T-cell (primary cell): ENCODE results near the gene NAV2. TPM values are rescaled to one million over a fixed set of nuclear protein-coding genes. Genes with fewer than 3 reads are reported as not detected.
A peak's percentile ranks its signal among the peaks of the same experiment; 100 is the strongest.

Source experiments
- ATAC-seq, 4 experiments: fragments of 200-7000 bp in 3 of 4; fragments of 150-1000 bp in 1 of 4; cut with Tn5 transposase; replicated peaks in 1 of 4; 1 replicate in 3 of 4; 2 replicates in 1 of 4; pipeline ENCODE4 v1.10.0; 2021; ENCODE audit warnings: moderate library complexity in 3 of 4, mild to moderate bottlenecking in 2 of 4, moderate number of reproducible peaks in 1 of 4
- CTCF ChIA-PET, 2 donors: fragments of 300-600 bp; sonication (Branson Sonifier 250); formaldehyde crosslinking; loops; one replicate each; lab custom pipeline; 2022; ENCODE audit warnings: antibody characterized with exemption in 2 of 2; lab: Charles Lee
- POLR2A ChIA-PET, 2 donors: fragments of 300-600 bp; sonication (Branson Sonifier 250); formaldehyde crosslinking; loops; one replicate each; lab custom pipeline; 2022; ENCODE audit warnings: antibody characterized with exemption in 2 of 2; lab: Charles Lee
- DNase-seq, 35 experiments: peaks; one replicate each; pipeline versions ENCODE4 v3.0.0 to v3.0.0-alpha.2; 2013 to 2023
- H3K27ac ChIP-seq: one replicate; pipeline ENCODE4 v1.5.1; 2013; ENCODE audit warnings: low read length
- H3K27me3 ChIP-seq, 2 experiments: replicated peaks in 1 of 2; 1 replicate in 1 of 2; 2 replicates in 1 of 2; pipeline versions ENCODE4 v1.6.1 to v1.7.0; 2013; ENCODE audit warnings: low read length in 1 of 2, mixed read lengths in 1 of 2; ENCODE audit not compliant: control insufficient read depth in 2 of 2, insufficient read depth in 2 of 2; ENCODE audit errors: extremely low read depth in 1 of 2
- H3K36me3 ChIP-seq, 2 donors: 1 replicate in 1 of 2; 2 replicates in 1 of 2; pipeline versions ENCODE4 v1.6.1 to v1.7.0; 2013; ENCODE audit warnings: low read length in 1 of 2; ENCODE audit not compliant: control insufficient read depth in 2 of 2, insufficient read depth in 1 of 2; ENCODE audit errors: extremely low read depth in 1 of 2
- H3K4me1 ChIP-seq, 2 experiments: 1 replicate in 1 of 2; 2 replicates in 1 of 2; pipeline versions ENCODE4 v1.6.1 to v1.7.0; 2013; ENCODE audit warnings: low read length in 2 of 2, mixed read lengths in 1 of 2; ENCODE audit not compliant: insufficient read depth in 2 of 2, control insufficient read depth in 1 of 2; ENCODE audit errors: extremely low read depth in 1 of 2
- H3K4me3 ChIP-seq, 2 donors: 1 replicate in 1 of 2; 2 replicates in 1 of 2; pipeline versions ENCODE4 v1.5.1 to v1.7.0; 2013; ENCODE audit warnings: mild to moderate bottlenecking in 2 of 2, low read length in 1 of 2, moderate library complexity in 1 of 2; ENCODE audit not compliant: control insufficient read depth in 1 of 2; ENCODE audit errors: extremely low read depth in 1 of 2
- H3K9me3 ChIP-seq: 2 replicates; pipeline ENCODE4 v1.7.0; 2013
- H3K27ac Mint-ChIP-seq, 2 donors: one replicate each; pipeline ENCODE4 v1.8.0; 2020 to 2021; ENCODE audit warnings: mild to moderate bottlenecking in 2 of 2, mixed read lengths in 2 of 2
- H3K27me3 Mint-ChIP-seq, 2 donors: one replicate each; pipeline ENCODE4 v1.8.0; 2021 to 2022; ENCODE audit warnings: mixed read lengths in 2 of 2
- H3K36me3 Mint-ChIP-seq: one replicate; pipeline ENCODE4 v1.8.0; 2021; ENCODE audit warnings: mixed read lengths
- H3K4me1 Mint-ChIP-seq, 3 donors: one replicate each; pipeline ENCODE4 v1.8.0; 2020 to 2022; ENCODE audit warnings: mixed read lengths in 3 of 3, mild to moderate bottlenecking in 1 of 3
- H3K4me3 Mint-ChIP-seq, 3 donors: one replicate each; pipeline ENCODE4 v1.8.0; 2020 to 2022; ENCODE audit warnings: mild to moderate bottlenecking in 3 of 3, mixed read lengths in 3 of 3, moderate library complexity in 3 of 3
- H3K9me3 Mint-ChIP-seq, 3 donors: one replicate each; pipeline ENCODE4 v1.8.0; 2020 to 2022; ENCODE audit warnings: mixed read lengths in 3 of 3
- WGBS: methylation state at CpG from one replicate; pipeline ENCODE4 v1.1.5; 2013; ENCODE audit warnings: missing lambda C conversion rate; ENCODE audit not compliant: insufficient coverage; 5-methylcytosine and 5-hydroxymethylcytosine counted together
- total RNA-seq, 35 experiments: library from RNA in 6 of 35; stranded (reverse) in 6 of 35; fragments of 120-200 nt in 1 of 35; gene quantifications; one replicate each; pipeline versions ENCODE4 v1.2.1 to v1.2.4 and lab custom pipeline; 2013 to 2026

NAV2 gene
- total RNA-seq, 5 donors from 2014 or later (not counting 1 experiment from before 2014, with no cell fraction given), result 0.55 to 3.0 (median 1.8) TPM

- DNase-seq (no peak), ATAC-seq (no peak)
- Mint-ChIP-seq H3K36me3 (no peaks in the 10 kb centered on the region), H3K9me3 (no peaks in the 10 kb centered on the region), H3K27me3 (no peaks in the 10 kb centered on the region), H3K4me1 (peaks cover 0 to 2% (median 0%) of the 10 kb centered on the region in 3 donors), H3K27ac (no peak overlapping the region), H3K4me3 (no peak overlapping the region)
- POLR2A ChIA-PET, result no interaction called here
- Histone ChIP-seq H3K4me1 (no peaks in the 10 kb centered on the region), H3K9me3 (no peaks in the 10 kb centered on the region), H3K27me3 (no peaks in the 10 kb centered on the region), H3K4me3 (no peak overlapping the region), H3K36me3 (no peaks in the 10 kb centered on the region), H3K27ac (no peak overlapping the region)
- CTCF ChIA-PET, result no interaction called here
- 97% methylated on average over 8 of the region's 8 CpGs for WGBS
Observed at GRCh38 chr11:19984048-19984742, 271.6 kb downstream of the NAV2 start.

DNA sequence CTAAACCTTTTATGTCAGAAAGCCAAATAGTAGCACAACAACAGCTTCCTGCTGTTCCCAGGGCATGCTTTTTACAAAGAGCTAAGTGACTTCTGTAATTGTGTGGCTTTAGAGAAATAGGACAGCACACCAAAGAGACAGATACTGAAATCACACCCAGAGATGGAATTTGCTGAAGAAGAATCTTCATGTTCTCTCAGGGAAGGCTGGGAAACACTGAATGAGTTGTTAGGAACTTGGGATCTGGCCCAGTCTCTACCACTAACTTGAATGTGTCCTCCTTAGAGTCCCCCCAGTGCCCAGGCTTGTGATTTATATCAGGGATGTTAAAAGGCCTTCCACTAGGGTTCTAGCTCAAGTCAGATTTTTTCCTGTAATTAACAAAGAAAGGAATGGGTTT is 272.5 kb downstream of the NAV2 start:
- DNase-seq (no peak), ATAC-seq (no peak)
- Mint-ChIP-seq H3K27ac (no peak overlapping the region), H3K36me3 (no peaks in the 10 kb centered on the region), H3K27me3 (no peaks in the 10 kb centered on the region), H3K4me3 (no peak overlapping the region), H3K4me1 (no peaks in the 10 kb centered on the region), H3K9me3 (no peaks in the 10 kb centered on the region)
- Histone ChIP-seq H3K27ac (no peak overlapping the region), H3K4me3 (no peak overlapping the region), H3K36me3 (no peaks in the 10 kb centered on the region), H3K9me3 (no peaks in the 10 kb centered on the region), H3K27me3 (no peaks in the 10 kb centered on the region), H3K4me1 (no peaks in the 10 kb centered on the region)
- ChIA-PET CTCF (no interaction called here), POLR2A (no interaction called here)

- 29% methylated on average over 1 of the region's 2 CpGs for WGBS
Observed at GRCh38 chr11:19987331-19987801, 274.7 kb downstream of the NAV2 start.

DNA sequence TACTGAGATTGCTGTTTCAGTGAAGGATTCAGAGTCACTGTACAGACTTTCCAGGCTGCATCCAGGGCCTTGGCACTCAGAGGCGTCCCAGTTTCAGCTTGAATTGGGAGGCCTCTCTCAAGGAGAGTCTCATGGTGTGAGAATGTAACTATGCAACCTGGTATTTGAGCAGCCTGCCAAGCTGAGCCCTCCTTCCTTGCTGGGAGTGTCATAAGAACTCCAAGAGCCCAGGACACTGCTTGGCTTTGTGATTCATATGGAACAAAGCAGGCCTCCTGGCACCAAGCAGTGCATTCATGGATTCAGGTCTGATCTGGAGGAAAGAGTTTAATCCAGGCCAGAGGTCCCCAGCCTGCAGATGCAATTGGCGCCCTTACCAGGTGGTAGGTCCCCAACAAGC is 276.0 kb downstream of the NAV2 start:
- Histone ChIP-seq H3K9me3 (no peaks in the 10 kb centered on the region), H3K36me3 (no peaks in the 10 kb centered on the region), H3K4me3 (no peak overlapping the region), H3K4me1 (no peaks in the 10 kb centered on the region), H3K27me3 (peaks cover 0 to 4% of the 10 kb centered on the region in 2 experiments), H3K27ac (no peak overlapping the region)
- Mint-ChIP-seq H3K9me3 (no peaks in the 10 kb centered on the region), H3K27me3 (no peaks in the 10 kb centered on the region), H3K27ac (no peak overlapping the region), H3K4me1 (no peaks in the 10 kb centered on the region), H3K36me3 (no peaks in the 10 kb centered on the region), H3K4me3 (no peak overlapping the region)
- CTCF ChIA-PET, result no interaction called here
- POLR2A ChIA-PET, result no interaction called here
- DNase-seq (no peak), ATAC-seq (peak in 1 of 4 experiments; percentile 20)
- WGBS, result 39% methylated on average over 2 of the region's 2 CpGs

More at GRCh38 chr11:19987331-19987801, 274.7 kb downstream of the NAV2 start:
- Histone ChIP-seq H3K4me1 (no peaks in the 10 kb centered on the region), H3K27me3 (no peaks in the 10 kb centered on the region), H3K9me3 (no peaks in the 10 kb centered on the region), H3K27ac (no peak overlapping the region), H3K4me3 (no peak overlapping the region), H3K36me3 (no peaks in the 10 kb centered on the region)
- H3K36me3 Mint-ChIP-seq, result no peaks in the 10 kb centered on the region
- no peak overlapping the region for H3K4me3 Mint-ChIP-seq
- no peaks in the 10 kb centered on the region for H3K27me3 Mint-ChIP-seq
- DNase-seq, result no peak
- ATAC-seq, result no peak
- no peaks in the 10 kb centered on the region for H3K9me3 Mint-ChIP-seq
- no peak overlapping the region for H3K27ac Mint-ChIP-seq
- no peaks in the 10 kb centered on the region for H3K4me1 Mint-ChIP-seq
- ChIA-PET POLR2A (no interaction called here), CTCF (no interaction called here)

GRCh38 chr11:19989191-19989590 is 276.6 kb downstream of the NAV2 start:
- H3K36me3 ChIP-seq, result no peaks in the 10 kb centered on the region
- no peaks in the 10 kb centered on the region for H3K36me3 Mint-ChIP-seq
- H3K9me3 ChIP-seq, result no peaks in the 10 kb centered on the region
- H3K4me3 Mint-ChIP-seq, result no peak overlapping the region
- no peaks in the 10 kb centered on the region for H3K27me3 Mint-ChIP-seq
- POLR2A ChIA-PET, result no interaction called here
- no peaks in the 10 kb centered on the region for H3K4me1 ChIP-seq
- no peak overlapping the region for H3K27ac Mint-ChIP-seq
- 80% methylated on average over 1 of the region's 2 CpGs for WGBS
- peaks cover 0 to 4% of the 10 kb centered on the region in 2 experiments for H3K27me3 ChIP-seq
- CTCF ChIA-PET, result no interaction called here
- ATAC-seq (no peak), DNase-seq (no peak)
- no peak overlapping the region for H3K4me3 ChIP-seq
- H3K27ac ChIP-seq, result no peak overlapping the region
- H3K9me3 Mint-ChIP-seq, result no peaks in the 10 kb centered on the region
- H3K4me1 Mint-ChIP-seq, result no peaks in the 10 kb centered on the region

- no peak overlapping the region for H3K4me3 ChIP-seq
- no peak for ATAC-seq
- Mint-ChIP-seq H3K4me1 (no peaks in the 10 kb centered on the region), H3K4me3 (no peak overlapping the region), H3K27ac (no peak overlapping the region), H3K36me3 (no peaks in the 10 kb centered on the region), H3K9me3 (no peaks in the 10 kb centered on the region), H3K27me3 (no peaks in the 10 kb centered on the region)
- peaks cover 0 to 4% of the 10 kb centered on the region in 2 experiments for H3K27me3 ChIP-seq
- ChIA-PET CTCF (no interaction called here), POLR2A (no interaction called here)
- no peak overlapping the region for H3K27ac ChIP-seq
- DNase-seq, result no peak
- H3K4me1 ChIP-seq, result no peaks in the 10 kb centered on the region
- no peaks in the 10 kb centered on the region for H3K9me3 ChIP-seq
- no peaks in the 10 kb centered on the region for H3K36me3 ChIP-seq
Observed at GRCh38 chr11:19992162-19992561, 279.5 kb downstream of the NAV2 start.

GRCh38 chr11:19992998-19993397 is 280.4 kb downstream of the NAV2 start:
- H3K36me3 Mint-ChIP-seq, result no peaks in the 10 kb centered on the region

More at GRCh38 chr11:19992998-19993397, 280.4 kb downstream of the NAV2 start:
- no peak overlapping the region for H3K4me3 ChIP-seq
- H3K4me1 ChIP-seq, result no peaks in the 10 kb centered on the region
- POLR2A ChIA-PET, result no interaction called here
- H3K27me3 ChIP-seq, result peaks cover 0 to 4% of the 10 kb centered on the region in 2 experiments
- H3K9me3 ChIP-seq, result no peaks in the 10 kb centered on the region
- CTCF ChIA-PET, result no interaction called here
- Mint-ChIP-seq H3K9me3 (no peaks in the 10 kb centered on the region), H3K4me1 (no peaks in the 10 kb centered on the region), H3K27me3 (no peaks in the 10 kb centered on the region), H3K27ac (no peak overlapping the region), H3K4me3 (no peak overlapping the region)
- H3K27ac ChIP-seq, result no peak overlapping the region
- H3K36me3 ChIP-seq, result no peaks in the 10 kb centered on the region
- no peak for ATAC-seq
- DNase-seq, result no peak
